Neural cell (in vitro differentiated cells): Measurements from ENCODE around the gene PTPRD.
A peak's percentile ranks its signal among the peaks of the same experiment; 100 is the strongest.

Source experiments
- CTCF ChIP-seq: fragments of 450-650 bp; IDR thresholded peaks from 2 replicates; pipeline ENCODE4 v1.5.1; 2014; ENCODE audit warnings: antibody characterized with exemption, mild to moderate bottlenecking, moderate library complexity; ENCODE audit not compliant: poor library complexity, severe bottlenecking
- EP300 ChIP-seq: fragments of 450-650 bp; conservative IDR thresholded peaks from 2 replicates; pipeline ENCODE4 v1.6.1; 2014; ENCODE audit warnings: antibody characterized with exemption, mild to moderate bottlenecking, moderate library complexity; ENCODE audit not compliant: poor library complexity, severe bottlenecking
- EZH2 ChIP-seq: fragments of 200-600, 300-800 bp; shearing (Covaris generic), sonication (generic); IDR thresholded peaks from 2 replicates; pipeline ENCODE4 v1.6.1; 2014; ENCODE audit warnings: antibody characterized with exemption, low read length, borderline replicate concordance, mild to moderate bottlenecking; ENCODE audit not compliant: insufficient read depth, poor library complexity, severe bottlenecking
- MXI1 ChIP-seq: fragments of 450-650 bp; conservative IDR thresholded peaks from 2 replicates; pipeline ENCODE4 v1.6.1; 2014; ENCODE audit warnings: antibody characterized with exemption, mild to moderate bottlenecking; ENCODE audit not compliant: poor library complexity, severe bottlenecking
- REST ChIP-seq: IDR thresholded peaks from 2 replicates; pipeline ENCODE4 v1.6.1; 2012; ENCODE audit warnings: borderline replicate concordance
- TAF1 ChIP-seq: IDR thresholded peaks from 2 replicates; pipeline ENCODE4 v1.6.1; 2012; ENCODE audit warnings: low read depth

- TF ChIP-seq CTCF (no peak), TAF1 (no peak), REST (no peak), MXI1 (no peak), EZH2 (no peak), EP300 (peak; percentile 77)
Measured at GRCh38 chr9:10094563-10094962, 518.2 kb downstream of the PTPRD start.
